GOT3 (cell line): Measurements from ENCODE around the gene PATJ.
"Not testable (repeated sequence)": the region's sequence is repeated elsewhere in the genome, so short reads cannot be mapped to it uniquely, and the experiment has no call there.

Experiments used
- DNase-seq: peaks from one replicate; lab custom pipeline; 2025; ENCODE audit warnings: mixed read lengths; lab: John Stamatoyannopoulos, UW

PATJ gene

DNA sequence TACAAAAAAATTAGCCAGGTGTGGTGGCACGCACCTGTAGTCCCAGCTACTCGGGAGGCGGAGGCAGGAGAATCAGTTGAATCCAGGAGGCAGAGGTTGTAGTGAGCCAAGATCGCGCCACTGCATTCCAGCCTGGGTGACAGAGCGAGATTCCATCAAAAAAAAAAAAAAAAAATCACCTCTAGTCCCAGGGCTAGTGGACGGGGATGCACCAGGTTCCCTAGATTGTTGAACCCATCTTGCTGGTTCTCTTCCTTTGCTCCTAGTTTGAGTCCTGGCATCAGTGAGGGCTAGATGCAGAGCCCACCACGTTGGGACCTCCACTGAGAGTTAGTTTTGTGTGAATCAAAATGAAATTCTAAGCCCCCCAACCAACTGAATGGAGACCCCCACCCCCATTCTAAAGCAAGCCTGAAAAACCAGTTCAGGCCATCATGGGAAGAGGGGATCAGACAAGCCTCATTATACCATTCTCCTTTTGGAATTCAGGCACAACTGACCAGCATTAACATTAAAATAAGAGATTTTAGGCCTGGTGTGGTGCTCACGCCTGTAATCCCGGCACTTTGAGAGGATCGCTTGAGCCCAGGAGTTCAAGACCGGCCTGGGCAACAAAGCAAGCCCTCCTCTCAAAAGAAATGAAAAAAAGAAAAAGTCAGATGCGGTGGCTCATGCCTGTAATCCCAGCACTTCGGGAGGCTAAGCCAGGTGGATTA is 434.5 kb downstream of the PATJ start:
- DNase-seq, result no peak

DNA sequence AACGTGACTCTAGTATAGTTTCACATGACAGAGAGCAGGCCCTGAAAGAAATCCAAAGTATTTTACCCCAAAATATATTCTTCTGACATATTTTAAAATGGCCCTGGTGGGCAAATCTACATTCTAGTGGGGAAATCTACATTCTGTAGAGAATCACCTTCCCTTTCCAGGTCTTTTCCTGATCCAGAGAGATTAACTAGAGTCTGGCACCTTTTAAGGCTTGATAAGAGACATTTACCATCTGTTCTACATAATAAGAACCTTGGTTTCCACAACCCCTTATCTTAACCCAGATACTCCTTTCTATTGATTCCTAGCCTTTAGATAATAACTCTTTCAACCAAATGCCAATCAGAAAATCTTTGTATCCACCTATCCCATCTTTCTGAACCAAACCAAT is 435.3 kb downstream of the PATJ start:
- no peak for DNase-seq

DNA sequence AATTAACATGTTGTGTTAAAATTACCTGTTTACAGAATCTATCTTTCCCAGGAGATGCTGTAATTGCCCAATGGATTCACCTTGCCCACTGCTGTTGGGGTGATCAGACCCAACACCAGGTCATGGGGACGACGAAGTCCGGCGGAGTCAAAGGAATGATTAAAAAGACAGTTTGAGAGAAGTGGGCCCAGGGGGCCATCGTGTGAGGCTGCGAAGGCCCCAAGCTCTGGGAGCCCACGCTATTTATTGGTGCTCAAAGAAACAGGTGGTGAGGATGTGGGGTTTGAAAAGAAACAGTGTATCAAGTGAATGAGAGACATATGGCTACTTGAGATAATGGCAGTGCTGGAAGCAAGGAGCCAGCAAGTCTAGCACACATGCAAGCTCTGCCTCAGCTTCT is 436.1 kb downstream of the PATJ start:
- DNase-seq, result no peak

DNA sequence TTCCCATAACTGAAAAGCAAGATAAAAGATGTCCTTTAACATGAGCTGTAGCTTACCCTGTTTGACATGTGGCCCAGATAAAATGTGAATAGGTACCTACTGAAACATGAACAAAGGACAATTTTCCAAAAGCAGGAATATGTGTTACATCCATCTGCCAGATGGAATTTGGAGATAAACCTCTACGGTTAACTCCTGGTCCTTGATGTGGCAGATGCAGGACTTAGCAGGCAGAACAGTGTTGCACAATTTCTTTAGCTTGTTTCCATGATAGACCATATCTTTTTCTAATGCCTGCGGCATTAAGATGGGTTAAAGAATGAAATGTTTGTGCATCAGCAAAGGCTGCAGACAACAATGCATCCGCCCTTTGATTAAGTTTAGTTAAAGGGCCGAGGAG is 437.8 kb downstream of the PATJ start:
- not testable (repeated sequence) for DNase-seq

DNA sequence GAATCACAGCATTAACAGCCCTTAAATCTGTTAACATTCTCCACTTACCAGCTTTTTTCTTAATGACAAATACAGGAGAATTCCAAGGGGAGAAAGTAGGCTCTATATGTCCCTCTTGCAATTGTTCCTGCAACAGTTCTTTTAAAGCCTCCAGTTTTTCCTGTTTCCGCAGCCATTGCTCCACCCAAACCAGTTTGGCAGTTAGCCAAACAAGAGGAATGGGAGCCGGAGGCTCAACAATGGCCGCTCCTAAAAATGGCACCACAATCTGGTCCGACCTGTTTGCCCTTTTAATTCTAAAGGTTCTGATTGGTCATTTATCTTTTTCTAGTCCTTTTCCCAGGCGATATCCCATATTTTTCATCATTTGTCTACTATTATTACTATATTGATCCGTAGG is 438.4 kb downstream of the PATJ start:
- DNase-seq, result no peak

DNA sequence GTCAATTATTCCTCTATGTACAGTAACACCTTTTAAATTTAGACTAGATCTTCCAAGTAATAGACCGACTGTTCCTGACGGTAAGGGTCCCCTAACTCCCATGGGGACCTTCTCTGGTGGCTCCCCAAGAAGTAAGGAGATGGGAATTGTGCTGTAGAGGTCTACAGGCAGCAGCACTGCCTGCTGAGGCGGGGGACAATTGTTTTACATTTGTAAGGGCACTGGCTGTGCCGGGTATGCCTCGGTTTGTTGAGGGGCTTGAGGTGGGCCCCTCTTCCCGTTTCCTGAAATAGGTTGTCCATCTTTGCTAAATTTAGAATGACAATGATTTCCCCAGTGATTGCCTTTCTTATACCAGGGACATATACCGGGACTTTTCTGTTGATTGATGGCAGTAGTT is 439.3 kb downstream of the PATJ start:
- no peak for DNase-seq

DNA sequence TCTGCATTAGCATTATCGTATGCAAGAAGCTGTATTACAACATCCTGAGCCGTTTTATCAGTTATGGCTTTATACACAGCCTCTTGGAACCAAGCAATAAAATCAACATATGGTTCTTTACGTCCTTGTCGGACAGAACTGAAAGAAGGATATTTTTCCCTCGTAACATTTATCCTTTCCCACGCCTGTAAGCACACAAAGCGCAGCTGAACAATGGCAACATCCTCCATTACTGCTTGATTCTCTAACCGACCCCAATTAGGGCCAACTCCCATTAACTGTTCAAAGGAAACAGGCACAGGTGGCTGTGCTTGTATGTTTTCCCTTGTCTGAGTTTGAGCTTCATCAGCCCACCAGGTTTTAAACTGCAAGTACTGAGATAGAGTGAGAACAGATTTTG is 439.9 kb downstream of the PATJ start:
- not testable (repeated sequence) for DNase-seq

DNA sequence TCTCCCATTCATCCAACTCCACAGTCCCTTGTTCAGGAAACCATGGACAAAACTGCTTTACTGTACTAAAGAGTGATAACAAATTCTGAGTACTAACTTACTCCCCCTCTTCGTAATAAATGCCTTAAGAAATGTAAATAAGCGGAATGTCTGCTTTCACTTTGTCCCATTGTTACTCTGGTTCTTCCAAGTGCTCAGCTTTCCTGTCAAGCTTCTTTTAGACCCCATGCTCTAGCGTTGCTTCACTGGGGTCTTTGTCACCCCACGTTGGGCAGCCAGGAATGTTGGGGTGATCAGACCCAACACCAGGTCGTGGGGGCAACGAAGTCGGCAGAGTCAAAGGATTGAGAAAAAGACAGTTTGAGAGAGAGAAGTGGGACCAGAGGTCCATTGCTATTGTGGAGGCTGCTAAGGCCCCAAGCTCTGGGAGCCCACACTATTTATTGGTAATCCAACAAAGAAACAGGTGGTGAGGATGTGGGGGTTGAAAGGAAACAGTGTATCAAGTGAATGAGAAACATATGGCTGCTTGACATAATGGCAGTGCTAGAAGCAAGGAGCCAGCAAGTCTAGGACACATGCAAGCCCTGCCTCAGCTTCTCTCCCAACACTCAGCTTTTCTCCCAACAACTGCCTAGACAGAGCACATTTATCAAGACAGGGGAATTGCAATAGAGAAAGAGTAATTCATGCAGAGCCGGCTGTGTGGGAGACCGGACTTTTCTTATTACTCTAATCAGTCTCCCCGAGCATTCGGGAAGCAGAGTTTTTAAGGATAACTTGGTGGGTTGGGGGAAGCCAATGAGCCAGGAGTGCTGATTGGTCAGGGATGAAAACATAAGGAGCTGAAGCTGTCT is 441.1 kb downstream of the PATJ start:
- not testable (repeated sequence) for DNase-seq

DNA sequence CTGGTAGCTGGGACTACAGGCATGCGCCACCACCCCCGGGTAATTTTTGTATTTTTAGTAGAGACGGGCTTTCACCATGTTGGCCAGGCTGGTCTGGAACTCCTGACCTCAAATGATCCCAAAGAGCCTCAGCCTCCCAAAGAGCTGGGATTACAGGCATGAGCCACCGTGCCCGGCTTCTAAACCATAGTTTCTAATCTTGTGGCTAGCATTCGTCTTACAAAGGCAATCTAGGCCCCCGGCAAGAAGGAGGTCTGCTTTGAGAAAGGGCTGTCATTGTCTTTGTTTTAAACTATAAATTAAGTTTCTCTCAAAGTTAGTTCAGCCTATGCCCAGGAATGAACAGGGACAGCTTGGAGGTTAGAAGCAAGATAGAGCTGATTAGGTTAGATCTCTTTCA is 442.1 kb downstream of the PATJ start:
- DNase-seq, result no peak

DNA sequence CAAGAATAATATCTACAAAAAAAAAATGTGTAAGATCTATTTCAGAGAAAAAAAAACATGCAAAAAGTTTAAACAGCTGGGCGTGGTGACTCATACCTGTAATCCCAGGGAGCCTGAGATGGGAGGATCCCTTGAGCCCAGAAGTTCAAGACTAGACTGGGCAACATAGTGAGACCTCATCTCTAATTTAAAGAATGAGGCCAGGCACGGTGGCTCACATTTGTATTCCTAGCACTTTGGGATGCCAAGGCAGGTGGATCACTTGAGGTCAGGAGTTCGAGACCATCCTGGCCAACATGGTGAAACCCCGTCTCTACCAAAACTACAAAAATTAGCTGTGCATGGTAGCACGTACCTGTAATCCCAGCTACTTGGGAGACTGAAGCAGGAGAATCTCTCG is 443.0 kb downstream of the PATJ start:
- DNase-seq, result not testable (repeated sequence)

DNA sequence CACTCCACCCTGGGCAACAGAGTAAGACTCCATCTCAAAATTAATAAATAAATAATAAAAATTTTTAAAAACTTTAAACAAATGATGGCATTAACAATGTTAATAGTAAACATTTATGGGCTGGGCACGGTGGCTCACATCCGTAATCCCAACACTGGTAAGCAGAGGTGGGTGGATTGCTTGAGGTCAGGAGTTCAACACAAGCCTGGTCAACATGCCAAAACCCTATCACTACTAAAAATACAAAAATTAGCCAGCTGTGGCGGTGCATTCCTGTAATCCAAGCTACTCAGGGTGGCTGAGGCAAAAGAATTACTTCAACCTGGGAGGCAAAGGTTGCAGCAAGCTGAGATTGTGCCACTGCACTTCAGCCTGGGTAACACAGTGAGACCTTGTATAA is 443.4 kb downstream of the PATJ start:
- no peak for DNase-seq

DNA sequence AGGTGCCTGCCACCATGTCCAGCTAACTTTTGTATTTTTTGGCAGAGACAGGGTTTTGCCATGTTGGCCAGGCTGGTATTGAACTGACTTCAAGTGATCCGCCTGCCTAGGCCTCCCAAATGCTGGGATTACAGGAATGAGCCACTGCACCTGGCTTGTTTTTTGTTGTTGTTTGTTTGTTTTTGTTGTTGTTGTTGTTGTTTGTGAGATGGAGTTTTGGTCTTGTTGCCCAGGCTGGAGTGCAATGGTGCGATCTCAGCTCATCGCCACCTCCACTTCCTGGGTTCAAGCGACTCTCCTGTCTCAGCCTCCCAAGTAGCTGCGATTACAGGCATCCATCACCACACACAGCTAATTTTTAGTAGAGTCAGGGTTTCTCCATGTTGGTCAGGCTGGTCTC is 445.3 kb downstream of the PATJ start:
- DNase-seq, result no peak

DNA sequence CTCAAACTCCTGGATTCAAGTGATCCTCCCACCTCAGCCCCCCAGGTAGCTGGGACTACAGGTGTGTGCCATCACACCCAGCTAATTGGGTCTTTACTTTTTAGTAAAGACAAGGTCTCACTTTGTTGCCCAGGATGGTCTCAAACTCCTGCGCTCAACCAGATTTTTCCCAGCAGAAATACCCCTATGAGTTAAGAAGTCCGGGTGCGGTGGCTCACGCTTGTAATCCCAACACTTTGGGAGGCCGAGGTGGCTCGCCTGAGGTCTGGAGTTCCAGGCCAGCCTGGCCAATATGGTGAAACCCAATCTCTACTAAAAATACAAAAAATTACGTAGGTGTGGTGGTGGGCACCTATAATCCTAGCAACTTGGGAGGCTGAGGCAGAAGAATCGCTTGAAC is 445.8 kb downstream of the PATJ start:
- DNase-seq, result no peak

DNA sequence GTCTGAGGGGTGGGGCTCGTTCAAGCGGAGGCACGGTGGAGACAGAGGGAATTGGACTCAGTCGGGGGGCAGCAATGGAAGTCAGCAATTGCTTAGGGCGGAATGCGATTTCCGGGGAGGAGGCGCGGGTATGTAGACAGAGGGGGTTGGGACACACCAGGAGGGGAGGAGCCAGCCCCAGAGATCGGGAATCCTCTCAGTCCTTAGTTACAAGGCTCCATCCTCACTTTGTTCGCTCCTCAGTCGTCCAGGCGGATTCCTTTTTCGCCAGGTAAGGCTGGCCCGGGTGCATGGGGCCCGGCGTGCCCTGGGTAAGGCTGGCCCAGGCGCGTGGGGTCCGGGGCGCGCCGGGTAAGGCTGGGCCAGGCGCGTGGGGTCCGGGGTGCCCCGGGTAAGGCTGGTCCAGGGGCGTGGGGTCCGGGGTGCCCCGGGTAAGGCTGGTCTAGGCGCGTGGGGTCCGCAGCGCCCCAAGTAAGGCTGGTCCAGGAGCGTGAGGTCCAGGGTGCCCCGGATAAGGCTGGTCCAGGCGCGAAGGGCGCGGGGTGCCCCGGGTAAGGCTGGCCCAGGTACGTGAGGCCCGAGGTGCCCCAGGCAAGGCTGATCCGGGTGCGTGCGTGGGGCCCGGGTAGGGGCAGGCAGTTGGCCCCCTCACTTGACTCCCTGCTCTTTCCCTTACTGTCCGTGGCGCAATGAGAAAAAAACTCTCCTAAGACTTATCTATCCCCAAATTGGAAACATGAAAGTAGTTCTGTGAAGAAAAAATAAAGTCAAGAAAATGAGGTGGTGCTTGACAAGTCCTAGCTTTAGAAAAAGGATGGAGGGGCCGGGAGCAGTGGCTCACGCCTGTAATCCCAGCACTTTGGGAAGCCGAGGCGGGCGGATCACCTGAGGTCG is 452.6 kb downstream of the PATJ start, which contains the start of gene L1TD1:
TSS of gene L1TD1 (plus strand) at position 199 of the 894 bp plus-strand sequence. CDS start 11,780 bp downstream, outside the sequence.
- DNase-seq, result no peak

DNA sequence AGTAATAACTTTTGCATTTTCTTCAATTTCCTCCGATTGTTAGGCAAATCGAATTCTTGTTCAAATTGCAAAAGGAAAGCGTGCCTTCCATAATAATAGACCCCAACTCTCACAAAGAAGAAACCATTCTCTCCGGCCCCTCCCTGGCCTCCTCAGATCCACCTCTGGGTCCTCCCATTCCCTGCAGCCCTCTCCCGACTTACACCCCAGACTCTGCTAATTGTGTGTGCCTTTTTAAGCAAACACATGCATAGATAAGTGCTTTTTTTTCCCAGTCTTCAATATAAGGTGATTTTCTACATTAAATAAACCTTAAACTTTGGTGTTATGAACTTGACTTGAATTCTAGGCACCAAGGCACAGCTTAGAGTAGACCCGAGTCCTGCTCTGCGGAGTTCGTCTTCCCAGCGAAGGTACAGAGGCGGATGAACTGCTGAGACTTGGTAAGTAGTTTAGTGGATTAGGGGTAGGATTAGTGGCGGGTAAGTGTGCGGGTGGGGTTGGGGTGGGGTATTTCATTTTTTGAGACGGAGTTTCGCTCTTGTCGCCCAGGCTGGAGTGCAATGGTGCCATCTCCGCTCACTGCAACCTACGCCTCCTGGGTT is 453.9 kb downstream of the PATJ start:
- no peak for DNase-seq

DNA sequence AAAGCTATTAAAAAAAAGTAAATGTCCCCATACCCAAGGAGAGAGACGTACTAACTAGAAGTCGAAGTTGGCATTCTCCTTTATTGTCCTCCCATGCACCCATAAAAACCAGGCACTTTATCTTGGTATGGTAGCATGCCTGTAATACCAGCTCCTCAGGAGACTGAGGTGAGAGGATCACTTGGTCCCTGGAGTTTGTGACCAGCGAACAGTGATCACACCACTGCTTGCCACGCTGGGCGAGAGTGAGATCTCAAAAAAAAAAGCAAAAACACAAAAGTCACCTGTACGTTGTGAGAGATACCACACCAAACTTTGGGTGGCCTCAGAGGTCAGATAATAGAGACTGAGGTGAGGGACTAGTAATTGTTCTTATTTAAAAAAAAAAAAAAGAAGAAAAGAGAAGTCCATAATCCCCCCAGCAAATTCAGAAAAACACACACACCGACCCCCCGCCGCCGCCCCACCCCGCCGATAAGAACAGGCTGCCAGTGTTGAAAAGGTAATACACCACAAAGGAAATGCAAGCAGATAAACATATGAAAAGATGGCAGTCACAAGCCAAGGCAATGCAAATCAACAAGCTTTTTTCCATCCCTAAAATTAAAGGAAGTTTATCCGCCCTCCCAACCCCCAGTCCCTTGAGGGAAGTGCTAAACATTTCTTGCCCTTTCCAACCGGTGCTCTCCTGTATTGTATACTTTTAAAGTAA is 455.9 kb downstream of the PATJ start:
- no peak for DNase-seq

DNA sequence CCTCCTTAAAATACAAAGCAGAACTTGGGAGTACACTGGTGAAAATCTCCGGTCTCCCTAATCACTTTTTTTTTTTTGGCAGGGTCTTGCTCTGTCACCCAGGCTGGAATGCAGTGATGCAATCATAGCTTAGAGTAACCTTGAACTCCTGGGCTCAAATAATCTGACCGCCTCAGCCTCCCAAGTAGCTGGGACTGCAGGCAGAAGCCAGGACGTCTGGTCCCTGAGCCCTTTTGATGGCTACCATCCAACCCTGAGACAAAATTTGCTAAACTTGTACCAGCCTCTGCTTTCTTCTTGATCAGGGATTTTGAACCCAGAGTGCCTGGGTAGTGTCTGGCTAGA is 456.5 kb downstream of the PATJ start:
- no peak for DNase-seq

DNA sequence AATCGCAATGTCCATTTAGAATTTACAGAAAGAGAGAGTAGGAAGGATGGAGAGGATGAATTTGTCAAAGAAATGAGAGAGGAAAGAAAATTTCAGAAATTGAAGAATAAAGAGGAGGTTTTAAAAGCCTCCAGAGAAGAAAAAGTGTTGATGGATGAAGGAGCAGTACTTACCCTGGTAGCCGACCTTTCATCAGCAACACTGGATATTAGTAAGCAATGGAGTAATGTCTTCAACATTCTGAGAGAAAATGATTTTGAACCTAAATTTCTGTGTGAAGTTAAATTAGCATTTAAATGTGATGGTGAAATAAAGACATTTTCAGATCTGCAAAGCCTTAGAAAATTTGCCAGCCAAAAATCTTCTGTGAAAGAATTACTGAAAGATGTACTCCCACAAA is 464.9 kb downstream of the PATJ start:
- DNase-seq, result no peak

DNA sequence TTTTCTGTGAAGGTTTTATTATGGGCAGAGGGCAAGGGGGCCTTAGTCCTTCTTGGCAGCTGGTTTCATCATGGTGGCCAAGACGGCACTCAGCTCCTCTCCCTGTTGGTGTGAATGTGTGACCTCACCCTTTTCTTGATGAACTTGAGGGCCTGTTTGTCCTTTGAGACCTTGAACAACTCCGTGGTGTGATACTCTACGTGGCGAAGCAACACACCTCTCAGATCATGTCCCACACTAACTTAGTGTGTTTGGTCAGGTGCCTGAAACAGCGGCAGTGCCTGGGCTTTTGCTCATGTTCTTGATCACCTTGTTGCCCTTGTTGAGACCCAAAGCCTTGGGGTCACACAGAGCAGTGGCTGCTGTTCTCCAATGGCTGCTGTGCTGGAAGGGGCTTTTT is 465.8 kb downstream of the PATJ start:
- DNase-seq, result no peak

DNA sequence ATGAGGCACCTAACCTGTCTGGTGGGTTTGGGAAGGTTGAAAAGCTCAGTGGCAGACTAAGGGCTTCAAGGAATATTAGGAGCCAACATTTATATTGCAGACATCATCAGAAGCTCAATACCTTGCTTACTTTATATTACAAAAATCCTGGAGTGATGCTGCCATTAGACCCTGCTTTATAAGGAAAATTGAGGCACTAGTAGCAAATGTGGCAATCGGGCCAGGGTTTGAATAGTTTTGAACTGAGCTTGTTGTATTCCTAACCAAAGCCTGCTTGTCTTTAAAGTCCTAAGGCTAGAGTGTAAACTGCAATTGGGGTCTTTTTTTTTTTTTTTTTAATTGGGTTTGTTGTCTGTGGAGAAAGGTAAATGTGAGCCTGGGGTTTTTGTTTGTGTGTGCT is 466.7 kb downstream of the PATJ start:
- DNase-seq, result no peak

DNA sequence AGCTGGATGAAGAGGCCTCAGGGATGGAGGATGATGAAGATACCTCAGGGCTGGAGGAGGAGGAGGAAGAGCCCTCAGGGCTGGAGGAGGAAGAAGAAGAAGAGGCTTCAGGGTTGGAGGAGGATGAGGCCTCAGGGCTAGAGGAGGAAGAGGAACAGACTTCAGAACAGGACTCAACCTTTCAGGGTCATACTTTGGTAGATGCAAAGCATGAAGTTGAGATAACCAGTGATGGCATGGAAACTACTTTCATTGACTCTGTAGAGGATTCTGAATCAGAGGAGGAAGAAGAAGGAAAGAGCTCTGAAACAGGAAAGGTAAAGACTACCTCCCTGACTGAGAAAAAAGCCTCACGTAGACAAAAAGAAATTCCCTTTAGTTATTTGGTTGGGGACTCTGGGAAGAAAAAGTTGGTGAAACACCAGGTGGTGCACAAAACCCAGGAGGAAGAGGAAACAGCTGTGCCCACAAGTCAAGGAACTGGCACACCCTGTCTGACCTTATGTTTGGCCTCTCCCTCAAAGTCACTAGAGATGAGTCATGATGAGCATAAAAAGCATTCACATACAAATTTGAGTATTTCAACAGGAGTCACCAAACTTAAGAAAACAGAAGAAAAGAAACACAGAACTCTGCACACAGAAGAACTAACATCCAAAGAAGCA is 467.8 kb downstream of the PATJ start:
- no peak for DNase-seq
